ENCODE results near the gene DNAJA1.

Gene DNAJA1

DNA sequence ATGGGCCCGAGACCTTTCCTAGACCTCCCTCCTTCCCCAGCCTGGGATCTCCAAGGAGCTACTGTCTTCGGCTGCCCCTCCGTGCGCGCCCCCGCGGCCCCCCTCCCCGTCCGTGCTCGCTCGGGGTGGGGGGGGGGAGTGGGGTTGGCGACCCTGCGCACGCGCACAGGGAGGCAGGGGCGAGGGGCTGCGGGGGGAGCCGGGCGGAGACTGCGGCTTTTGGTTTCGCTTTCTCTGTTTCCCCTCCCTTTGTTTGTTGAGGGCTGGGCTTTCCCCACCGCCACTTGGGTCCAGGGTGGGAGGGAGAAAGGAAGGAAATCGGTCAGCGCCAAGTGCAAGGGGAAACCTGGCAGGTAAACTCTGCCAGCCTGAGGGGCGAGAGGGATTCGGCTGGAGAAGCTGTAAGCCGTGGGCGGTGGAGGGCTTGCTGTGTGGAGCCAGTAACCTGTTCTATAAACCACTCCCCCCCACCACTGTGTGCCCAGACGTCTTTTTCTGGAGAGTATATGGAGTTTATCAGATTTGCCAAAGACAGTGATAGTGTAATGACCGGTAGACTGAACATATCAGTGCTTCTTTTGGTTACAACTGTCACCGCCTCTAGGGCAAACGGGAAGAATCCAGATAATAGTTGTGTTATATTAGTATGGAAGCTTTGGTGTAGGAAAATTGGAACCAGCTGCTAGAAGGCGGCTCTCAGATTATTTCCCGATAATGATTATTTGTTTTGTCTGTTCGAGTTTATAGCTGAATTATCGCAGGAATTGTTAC, 684 bp downstream of the DNAJA1 start:
- FAIRE-seq, result no peak

DNA sequence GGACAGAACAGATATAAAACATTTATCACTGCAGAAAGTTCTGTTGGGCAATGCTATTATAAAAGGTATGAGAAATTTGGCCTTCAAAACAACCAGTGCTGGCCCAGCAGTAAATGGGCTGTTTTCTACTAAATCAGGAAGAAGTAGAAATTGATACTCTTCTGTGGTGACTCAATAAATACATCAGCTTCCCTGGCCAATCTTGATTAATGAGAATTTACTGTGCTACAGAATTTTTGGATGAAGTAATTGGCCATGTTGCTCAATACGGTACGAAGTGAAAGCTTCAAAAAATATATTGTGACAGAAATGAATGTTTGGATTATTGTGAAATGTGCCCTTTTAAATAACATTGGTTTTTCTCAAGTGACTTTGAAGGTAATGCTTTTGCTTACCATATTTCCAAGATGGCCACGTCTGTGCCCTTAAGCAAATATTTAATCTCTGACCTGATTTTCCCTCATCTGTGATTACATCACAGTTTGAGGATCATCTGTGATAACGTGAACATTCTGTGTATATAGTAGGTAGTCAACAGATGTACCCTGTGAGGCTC, 4.2 kb downstream of the DNAJA1 start:
- DNase-seq (ENCODE audit: low spot score) (no peak), FAIRE-seq (no peak)

More for the DNA sequence above, 684 bp downstream of the DNAJA1 start:
- peak; percentile 85 for DNase-seq (ENCODE audit: low spot score)

DNA sequence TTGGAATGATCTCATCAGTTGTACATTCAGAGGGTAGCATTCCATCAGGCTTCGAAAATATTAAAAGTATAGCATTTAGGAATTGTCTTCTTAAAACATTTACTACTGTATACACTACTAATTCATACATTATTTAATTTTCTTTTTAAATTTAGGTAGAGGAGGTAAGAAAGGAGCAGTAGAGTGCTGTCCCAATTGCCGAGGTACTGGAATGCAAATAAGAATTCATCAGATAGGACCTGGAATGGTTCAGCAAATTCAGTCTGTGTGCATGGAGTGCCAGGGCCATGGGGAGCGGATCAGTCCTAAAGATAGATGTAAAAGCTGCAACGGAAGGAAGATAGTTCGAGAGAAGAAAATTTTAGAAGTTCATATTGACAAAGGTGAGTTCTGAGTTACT, 5.2 kb downstream of the DNAJA1 start:
- FAIRE-seq, result no peak
- DNase-seq (ENCODE audit: low spot score), result no peak

DNA sequence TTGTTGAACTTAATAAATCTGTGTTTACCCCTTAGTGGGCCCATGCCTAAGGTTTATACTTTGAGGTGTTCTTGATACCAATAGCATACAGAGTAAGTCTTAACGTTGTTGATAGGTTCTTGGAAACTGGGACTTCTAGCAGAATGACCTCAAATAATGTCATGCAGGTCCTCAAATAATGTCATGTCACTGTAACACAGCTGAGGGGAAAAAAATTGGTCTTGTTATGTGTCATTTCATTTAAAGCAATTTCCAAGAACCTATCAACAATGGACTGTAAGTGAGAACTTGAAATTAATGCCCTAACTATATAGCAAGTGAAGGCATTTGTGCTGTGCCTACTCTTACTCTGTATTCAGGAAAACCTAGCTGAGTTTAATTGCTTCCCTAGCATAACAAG, 7.2 kb downstream of the DNAJA1 start:
- DNase-seq (ENCODE audit: low spot score), result no peak
- FAIRE-seq, result no peak

DNA sequence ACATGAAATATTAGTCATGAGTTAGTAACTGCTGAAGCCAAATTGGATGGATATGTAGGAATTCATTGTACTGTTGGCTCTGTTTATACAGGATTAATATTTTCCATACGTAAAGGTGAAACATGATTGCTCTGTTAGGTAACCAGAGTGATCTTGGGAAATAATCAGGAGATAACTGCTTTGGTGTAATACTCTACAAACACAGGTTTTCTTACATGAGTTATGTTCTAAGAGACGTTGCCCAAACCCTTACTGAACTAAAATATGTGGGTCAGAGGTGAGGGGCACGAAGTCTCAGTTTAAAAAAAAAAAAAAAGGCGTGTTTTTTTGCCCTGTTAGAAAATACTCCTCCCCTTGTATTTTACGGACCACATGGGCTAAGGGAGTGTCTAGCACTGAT, 7.8 kb downstream of the DNAJA1 start:
- DNase-seq (ENCODE audit: low spot score) (no peak), FAIRE-seq (no peak)

DNA sequence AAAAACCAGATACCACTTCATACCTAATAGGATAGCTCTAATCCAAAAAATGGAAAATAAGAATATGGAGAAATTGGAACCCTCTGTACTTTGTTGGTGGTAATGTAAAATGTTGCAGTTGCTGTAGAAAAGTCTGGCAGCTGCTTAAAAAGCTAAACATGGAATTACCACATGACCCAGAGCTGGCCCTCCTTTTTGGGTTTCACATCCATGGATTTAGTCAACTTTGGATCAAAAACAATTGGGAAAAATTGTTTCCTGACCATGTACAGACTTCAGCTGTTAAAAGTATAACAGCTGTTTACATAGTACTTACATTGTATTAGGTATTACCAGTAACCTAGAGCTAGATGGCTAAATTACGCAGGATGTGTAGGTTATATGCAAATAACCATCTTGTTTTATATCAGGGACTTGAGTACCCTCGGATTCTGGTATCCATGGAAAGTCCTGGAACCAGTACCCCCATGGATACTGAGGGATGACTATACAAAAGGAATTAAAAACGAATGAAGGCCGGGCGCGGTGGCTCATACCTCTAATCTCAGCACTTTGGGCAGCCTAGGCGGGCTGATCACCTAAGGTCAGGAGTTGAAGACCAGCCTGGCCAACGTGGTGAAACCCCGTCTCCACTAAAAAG, 15.8 kb downstream of the DNAJA1 start:
- FAIRE-seq (no peak), DNase-seq (ENCODE audit: low spot score) (no peak)

DNA sequence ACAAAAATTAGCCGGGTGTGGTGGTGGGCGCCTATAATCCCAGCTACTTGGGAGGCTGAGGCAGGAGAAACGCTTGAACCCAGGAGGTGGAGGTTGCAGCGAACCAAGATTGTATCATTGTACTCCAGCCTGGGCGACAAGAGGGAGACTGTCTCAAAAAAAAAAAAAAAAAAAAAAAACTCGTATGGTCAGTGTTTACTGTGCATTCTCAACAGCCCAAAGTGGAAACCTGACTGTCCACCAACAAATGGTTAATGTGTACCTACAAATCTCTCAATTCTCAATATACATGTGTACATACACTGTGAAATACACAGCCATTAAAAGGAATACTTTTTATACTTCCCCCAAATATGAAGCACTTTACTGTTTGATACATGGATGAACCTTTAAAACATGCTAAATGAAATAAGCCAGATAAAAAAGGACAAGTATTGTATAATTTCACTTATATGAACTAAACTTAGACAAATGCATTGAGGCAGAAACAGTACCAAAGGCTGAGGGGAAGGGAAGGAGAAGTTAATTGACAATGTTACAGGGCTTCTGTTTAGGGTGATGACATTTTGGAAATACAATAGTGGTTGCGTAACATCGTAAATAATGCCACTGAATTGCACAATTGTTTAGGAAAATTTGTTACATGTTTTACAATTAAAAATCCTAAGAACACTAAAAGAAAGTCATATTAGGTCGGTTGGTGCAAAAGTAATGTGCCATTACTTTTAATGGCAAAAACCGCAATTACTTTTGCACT, 16.5 kb downstream of the DNAJA1 start:
- no peak for DNase-seq (ENCODE audit: low spot score)
- no peak for FAIRE-seq

DNA sequence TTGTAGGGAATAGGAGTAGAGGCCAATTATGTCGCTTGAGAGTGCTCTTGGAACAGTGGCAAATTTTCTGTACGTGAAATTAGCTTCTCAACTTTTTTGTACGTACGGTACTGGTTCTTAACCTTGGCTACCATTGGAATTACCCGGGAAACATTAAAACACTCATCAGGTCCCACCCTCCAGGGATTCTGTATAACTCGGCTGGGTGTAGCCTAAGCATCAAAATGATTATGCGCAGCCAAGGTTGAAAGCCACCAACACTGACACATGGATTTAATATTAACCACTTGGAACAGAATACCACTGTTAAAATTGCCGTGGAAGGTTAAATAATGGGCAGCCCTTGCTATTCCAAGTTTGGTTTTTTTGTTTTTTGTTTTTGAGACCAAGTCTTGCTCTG, 17.4 kb downstream of the DNAJA1 start:
- DNase-seq (ENCODE audit: low spot score), result no peak
- FAIRE-seq, result no peak

DNA sequence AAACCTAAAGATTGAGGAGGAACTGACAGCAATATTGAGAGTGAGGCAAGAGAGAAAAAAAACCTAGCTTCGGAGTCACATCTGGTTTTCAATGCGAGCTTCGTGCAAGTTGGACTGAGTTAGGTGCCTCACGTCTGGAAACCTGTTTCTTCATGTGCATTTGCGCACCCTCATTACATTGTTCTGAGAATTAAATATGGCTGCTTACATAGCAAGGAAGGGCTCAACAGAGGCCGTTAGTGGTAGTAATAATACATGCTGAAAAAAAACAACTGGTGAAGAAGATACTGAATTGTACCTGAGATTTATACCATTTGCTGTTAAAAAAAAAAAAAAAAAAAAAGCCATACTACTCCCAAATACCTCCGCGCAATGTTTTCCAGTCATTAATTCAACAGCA, 18.6 kb downstream of the DNAJA1 start:
- FAIRE-seq (no peak), DNase-seq (ENCODE audit: low spot score) (no peak)

DNA sequence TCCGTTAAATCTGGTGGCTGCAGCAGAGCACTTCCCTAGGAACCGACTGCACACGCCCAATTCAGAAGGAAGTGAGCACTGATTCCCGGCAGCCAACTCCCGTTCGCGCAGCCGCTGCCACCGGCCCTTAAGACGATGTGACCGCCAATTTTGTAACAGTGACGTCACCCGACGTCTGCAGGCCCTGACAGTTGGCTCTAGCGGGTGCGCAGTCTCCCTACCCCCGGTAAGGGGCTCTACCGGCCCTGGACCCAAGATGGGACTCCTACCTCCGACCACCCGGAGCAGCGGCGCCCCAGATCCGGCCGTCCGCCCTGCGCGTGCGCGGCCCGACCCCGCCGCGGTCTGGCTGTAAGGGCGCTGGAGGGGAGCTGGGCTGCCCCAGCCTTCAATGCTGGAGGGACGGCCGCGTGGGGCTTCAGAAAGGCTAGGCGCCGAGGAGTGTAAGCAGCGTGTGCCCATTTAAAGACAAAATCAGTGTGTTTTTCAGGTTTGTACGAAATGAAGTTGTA, 19.1 kb downstream of the DNAJA1 start:
- no peak for DNase-seq (ENCODE audit: low spot score)
- FAIRE-seq, result no peak

DNA sequence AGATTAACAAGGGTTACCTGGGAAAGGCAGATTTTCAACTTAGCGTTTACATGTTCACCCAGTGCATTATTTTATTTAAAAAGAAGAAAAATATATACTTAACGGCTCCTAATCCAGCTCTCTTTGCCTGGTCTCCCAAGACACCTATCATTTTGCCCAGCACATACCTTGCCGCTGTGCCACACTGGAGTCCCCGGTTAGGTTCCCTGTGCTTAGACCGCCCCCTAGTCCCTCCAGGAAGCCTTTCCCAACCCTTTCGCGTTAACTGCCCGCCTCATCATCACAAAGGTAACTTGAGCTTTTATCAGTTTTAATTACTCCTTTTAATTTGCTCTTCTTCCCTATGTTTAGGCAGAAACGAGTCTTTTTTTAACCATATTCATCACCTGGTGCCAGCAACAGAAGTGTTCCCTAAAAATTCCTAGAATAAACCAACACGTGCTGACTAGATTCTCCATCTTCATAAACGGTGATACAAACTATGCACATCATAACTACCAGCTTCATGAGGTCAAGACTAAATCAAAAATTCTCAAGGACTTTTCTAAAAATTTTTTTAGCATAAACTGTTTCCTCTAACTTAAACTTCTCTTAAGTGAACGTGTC, 19.7 kb downstream of the DNAJA1 start:
- DNase-seq (ENCODE audit: low spot score) (no peak), FAIRE-seq (no peak)

DNA sequence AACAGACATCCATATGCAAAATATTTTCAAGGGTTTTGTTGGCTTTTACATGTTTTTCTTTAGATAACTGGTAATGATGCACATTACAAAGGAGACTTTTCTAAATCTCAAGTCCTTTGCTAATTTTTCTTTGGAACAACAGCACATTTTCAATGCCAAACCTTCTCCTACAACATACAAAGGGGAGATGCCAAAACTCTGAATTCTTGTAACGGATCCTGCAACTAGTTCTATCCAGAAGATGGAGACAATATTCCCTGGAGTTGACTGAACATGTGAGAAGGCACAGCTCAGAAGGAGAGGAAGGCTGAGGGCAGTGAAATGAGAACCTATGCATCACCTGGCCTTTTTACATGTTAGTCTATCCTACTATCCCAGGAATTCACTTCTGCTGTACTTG, 21.0 kb downstream of the DNAJA1 start:
- FAIRE-seq, result no peak

DNA sequence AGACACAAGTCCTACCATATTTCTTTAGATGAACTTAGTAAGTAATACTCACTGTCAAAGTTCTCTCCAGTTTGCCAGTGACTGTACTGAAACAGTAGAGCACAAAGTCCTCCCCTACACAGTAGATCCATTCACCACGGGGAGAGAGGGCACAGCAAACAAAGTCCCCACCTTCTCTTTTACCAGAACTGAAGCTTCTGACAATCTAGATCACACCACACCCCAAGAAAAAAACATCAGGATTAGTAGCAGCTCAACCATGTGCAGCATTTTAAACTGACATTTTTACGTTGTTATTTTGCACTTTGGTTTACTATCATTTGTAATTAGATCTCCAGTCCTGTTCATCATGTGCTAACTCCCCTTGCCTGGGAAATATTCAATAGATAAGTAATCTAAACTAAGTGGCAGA, 23.0 kb downstream of the DNAJA1 start:
- DNase-seq (ENCODE audit: low spot score), result no peak
- no peak for FAIRE-seq

More for the DNA sequence above, 21.0 kb downstream of the DNAJA1 start:
- no peak for DNase-seq (ENCODE audit: low spot score)

DNA sequence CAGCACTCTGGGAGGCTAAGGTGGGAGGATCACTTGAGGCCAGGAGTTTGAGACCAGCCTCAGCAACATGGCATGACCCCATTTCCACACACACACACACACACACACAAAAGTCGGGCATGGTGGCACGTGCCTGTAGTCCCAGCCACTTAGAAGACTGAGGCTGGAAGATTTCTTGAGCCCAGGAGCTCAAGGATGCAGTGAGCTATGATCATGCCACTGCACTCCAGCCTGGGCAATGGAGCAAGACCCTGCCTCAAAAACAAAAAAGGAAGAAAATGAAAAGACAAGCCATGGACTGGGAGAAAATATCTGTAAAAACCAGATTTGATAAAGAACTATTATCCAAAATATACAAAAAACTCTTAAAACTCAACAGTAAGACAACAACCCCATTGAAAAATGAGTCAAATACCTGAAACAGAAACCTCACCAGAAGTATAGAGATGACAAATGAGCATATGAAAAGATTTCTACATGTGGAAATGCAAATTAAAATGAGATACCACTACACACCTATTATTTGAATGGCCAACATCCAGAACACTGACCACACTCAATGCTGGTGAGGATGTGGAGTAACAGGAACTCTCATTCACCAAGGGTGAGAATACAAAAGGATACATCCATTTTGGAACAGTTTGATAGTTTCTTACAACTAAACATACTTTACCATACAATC, 24.7 kb downstream of the DNAJA1 start:
- no peak for DNase-seq (ENCODE audit: low spot score)
- no peak for FAIRE-seq

DNA sequence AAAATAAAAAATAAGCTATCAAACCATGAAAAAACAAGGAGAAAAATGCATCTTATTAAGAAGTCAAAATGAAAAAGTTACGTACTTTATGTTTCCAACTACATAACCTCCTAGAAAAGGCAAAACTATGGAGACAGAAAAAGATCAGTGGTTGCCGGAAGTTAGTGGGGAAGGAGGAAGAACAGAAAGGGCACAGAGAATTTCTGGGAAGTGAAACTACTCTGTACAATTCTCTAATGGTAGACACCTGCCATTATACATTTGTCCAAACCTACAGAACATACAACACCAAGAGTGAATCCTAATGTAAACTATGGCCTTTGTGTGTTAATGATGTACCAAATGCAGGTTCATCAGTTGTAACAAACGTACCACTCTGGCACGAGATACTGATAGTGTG, 26.1 kb downstream of the DNAJA1 start:
- FAIRE-seq, result no peak
- no peak for DNase-seq (ENCODE audit: low spot score)

DNA sequence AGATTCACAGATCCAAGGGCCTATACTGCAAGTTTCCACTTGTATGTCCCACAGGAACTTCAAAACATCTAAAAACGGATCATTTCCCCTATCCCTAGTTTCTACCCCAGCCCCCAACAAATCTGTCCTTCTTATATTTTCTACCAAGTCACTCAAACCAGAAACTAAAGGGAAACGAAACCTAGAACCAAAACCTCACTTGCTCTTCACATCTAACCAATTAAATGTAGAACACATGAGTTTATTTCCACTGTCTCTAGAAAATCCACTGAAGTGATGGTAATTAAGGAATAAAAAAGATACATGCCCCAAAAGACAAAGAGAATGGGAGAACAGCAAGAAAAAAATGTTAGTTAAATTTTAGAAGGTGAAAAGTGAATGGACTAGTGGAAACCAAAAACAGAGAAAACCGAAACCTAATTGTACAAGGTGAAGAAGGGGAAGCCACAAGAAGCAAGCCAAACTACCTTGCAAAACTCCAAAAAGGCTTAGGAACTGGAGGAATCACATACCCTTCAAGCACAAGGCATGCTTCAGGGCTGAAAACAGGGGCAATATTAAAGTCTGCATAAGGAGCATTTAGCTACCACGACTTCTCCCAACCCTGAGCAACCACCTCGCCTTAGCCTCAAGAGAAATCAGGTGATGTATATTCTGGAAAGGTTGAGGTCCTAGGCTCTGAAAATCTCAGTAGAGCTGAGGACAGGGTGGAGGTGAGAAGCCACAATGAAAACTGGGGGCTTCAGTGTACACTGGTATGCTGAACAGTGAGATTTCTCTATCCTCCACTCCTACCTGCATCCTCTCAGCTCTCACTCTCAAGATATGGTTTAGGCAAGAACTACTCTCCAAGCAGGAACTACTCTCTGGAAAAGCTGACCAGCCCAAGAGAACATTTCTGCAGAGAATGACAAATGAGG, 40.3 kb downstream of the DNAJA1 start:
- DNase-seq (ENCODE audit: low spot score) (no peak), FAIRE-seq (no peak)

DNA sequence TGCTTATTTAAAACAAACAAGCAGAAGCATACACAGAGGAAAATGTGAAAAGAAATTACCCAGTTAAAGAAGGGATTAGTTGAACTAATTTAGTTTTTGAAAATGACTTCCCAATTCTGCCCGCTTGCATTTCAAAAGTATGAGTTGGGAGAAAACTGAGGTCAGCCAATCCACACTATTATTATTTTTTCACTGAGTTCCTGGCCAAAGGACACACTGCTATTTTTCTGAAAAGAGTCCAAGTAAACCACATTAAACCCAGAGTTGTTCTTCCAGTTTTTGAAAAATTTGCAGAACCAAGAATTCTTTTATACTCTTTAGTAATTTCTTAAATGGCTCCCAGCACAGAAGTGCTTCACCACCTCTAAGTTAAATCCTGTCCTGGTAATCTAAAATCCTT, 43.9 kb downstream of the DNAJA1 start:
- FAIRE-seq (no peak), DNase-seq (ENCODE audit: low spot score) (no peak)

DNA sequence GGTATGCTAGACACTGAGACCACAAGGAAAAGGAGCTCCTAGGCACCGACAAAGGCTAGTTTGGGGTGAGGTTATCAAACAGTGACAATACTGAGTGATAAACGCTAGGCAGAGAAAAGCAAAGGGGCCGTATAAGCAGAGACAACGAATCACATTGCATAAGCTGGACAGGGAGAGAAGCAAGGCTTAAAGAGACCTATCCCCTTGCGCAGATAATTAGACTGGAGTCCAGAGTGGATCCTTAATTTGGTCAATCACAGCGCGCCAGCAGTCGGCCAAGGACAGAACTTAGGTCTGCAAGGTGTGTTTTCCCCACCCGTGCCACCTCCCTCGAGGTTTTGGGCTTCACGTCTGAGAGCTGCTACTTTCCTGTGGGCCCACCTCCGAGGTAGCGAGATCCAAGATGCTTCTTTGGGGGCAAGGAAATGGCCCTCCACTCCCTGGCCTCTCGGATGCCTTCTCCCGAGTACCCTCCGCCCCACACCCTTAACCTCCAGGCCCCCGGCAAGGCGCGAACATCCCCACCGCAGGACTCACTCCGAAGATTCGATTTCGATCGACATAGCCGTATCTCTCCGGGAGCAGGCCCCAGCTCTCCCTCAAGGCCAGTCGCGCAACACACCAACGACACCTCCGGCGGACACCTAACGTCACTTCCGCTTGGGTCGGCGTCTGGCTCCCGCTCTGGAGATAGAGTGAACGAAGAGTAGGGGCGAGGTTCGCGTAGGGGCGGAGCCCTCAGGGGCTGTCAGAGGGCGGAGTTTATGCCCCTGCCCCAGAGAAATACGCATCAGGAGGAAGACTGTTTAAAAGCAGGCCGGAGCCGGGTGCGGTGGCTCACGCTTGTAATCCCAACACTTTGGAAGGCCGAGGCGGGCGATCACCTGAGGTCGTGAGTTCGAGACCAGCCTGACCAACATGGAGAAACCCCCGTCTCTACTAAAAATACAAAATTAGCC, 51.3 kb downstream of the DNAJA1 start, which contains the start of gene SMU1:
SMU1 (minus strand) TSS at position 629 of the 959 bp plus-strand sequence; CDS start at position 563, 66 bp downstream.
- peak; percentile 99 for DNase-seq (ENCODE audit: low spot score)
- peak; percentile 86 for FAIRE-seq
